Astrocyte (in vitro differentiated cells and primary cell): Measurements from ENCODE around the gene MMP23B.

Experiments
- CTCF ChIP-seq: IDR thresholded peaks from 2 replicates; pipeline ENCODE4 v1.5.1; 2011; ENCODE audit warnings: low read depth, mild to moderate bottlenecking, inconsistent platforms, low read length, moderate library complexity; ENCODE audit not compliant: insufficient read depth
- EZH2 ChIP-seq: IDR thresholded peaks from 2 replicates; pipeline ENCODE4 v1.6.1; 2012; ENCODE audit warnings: mild to moderate bottlenecking, low read length, inconsistent platforms; ENCODE audit not compliant: insufficient read depth

- TF ChIP-seq CTCF (no peak), EZH2 (no peak)
Observed at GRCh38 chr1:1598051-1598719, 33.8 kb upstream of the MMP23B start.
